GM18498 (cell line): Measurements from ENCODE around the gene IL1A.
"Not testable (repeated sequence)": the region's sequence is repeated elsewhere in the genome, so short reads cannot be mapped to it uniquely, and the experiment has no call there.

Experiments used
- ATAC-seq: cut with Tn5 transposase; IDR thresholded peaks from one replicate; pipeline ENCODE4 v1.9.1; 2021; ENCODE audit warnings: mild to moderate bottlenecking, moderate library complexity; ENCODE audit not compliant: unreplicated experiment

Gene IL1A, protein sequence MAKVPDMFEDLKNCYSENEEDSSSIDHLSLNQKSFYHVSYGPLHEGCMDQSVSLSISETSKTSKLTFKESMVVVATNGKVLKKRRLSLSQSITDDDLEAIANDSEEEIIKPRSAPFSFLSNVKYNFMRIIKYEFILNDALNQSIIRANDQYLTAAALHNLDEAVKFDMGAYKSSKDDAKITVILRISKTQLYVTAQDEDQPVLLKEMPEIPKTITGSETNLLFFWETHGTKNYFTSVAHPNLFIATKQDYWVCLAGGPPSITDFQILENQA

GRCh38 chr2:112784199-112785189, at the start of gene IL1A:
TSS of gene IL1A (minus strand) at chr2:112784493. CDS start at chr2:112783770, 723 bp downstream.
- ATAC-seq = no peak

DNA sequence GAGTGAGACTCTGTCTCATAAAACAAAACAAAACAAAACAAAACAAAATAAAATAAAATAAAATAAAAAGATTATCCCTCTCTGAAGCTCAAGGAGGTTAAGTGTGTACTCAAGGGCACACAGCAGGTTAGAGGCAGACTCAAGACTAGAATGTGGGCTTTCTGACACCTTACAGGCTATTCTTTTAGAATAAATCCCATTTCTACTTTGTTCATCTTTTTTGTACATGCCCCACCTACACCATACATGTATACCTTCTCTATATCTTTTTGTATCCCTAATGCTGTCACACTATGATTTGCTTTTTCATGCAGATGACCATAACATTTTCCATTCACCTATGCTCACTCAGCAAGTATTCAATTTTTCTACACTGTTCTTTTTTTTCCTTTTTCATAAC, 49.7 kb upstream of the IL1A start:
- no peak for ATAC-seq

- not testable (repeated sequence) for ATAC-seq
Observed at GRCh38 chr2:112833639-112833931, 49.3 kb upstream of the IL1A start.

GRCh38 chr2:112832841-112833638, 48.7 kb upstream of the IL1A start:
- ATAC-seq = no peak

GRCh38 chr2:112831946-112832840, 47.9 kb upstream of the IL1A start:
- no peak for ATAC-seq

DNA sequence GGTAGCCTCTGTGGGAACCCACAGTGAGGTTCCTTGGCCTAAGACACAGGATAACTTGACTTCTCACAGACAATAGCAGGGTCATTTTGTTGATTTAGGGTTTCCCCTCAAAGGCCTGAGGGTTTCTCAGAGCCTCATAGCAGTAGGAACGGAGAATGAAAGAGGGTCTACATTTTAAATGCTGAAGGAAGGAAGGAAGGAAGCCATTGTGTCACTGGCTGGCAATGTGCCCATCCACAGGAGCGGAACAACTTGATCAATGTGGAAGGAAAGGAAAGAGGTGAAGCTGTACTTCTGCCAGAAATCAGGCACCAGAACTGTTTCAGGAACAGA, 47.2 kb upstream of the IL1A start:
- ATAC-seq = no peak

DNA sequence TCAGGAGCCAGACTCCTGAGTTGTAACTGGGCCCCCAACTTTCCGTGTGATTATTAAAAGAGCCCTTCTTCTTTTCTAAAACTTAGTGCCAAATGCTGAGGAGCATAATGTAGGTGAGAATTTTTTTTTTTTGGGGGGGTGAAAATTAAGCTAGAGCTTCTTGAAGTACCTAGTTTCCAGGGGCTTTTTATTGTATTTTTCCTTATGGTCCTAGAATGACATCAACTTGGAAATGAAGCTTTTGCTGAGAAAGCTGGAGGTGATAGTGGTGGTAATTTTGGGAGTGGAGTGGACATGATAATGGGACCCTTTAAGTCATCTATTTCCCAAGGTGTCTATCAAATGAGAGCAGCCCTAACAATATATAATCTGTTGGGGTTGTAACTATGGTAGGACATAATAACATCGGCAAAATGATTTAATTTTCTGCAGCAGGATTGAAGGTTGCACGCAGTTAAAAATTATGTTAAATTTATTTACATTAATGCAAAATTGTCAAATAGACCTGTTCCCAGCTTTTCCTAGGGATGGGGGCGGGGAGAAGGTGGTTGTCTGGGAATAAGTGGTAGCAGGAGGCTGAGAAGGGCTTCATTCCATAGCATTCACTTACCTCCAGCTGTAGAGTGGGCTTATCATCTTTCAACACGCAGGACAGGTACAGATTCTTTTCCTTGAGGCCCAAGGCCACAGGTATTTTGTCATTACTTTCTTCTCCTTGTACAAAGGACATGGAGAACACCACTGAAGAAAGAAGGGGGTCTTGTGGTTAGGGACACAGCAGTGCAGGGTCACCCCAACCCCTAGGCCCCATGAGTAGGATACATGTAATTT, 46.6 kb upstream of the IL1A start:
- ATAC-seq = no peak

DNA sequence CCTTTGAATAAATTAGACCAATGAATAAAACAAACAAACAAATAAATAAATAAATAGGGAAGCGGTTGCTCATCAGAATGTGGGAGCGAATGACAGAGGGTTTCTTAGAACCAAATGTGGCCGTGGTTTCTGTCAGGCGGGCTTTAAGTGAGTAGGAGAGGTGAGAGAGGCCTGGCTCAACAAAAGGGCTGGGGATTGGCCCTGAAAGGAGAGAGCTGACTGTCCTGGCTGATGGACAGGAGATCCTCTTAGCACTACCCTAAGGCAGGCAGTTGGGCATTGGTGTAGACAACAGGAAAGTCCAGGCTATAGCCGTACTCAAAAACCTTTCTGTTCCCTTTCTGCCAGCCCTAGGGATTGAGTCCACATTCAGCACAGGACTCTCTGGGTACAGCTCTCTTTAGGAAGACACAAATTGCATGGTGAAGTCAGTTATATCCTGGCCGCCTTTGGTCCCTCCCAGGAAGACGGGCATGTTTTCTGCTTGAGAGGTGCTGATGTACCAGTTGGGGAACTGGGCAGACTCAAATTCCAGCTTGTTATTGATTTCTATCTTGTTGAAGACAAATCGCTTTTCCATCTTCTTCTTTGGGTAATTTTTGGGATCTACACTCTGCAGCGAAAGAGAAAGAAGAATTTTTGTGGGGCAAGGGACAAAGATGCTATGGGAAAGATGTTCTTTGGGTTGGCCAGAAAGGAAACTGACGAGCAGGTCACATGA, 45.8 kb upstream of the IL1A start:
- no peak for ATAC-seq

DNA sequence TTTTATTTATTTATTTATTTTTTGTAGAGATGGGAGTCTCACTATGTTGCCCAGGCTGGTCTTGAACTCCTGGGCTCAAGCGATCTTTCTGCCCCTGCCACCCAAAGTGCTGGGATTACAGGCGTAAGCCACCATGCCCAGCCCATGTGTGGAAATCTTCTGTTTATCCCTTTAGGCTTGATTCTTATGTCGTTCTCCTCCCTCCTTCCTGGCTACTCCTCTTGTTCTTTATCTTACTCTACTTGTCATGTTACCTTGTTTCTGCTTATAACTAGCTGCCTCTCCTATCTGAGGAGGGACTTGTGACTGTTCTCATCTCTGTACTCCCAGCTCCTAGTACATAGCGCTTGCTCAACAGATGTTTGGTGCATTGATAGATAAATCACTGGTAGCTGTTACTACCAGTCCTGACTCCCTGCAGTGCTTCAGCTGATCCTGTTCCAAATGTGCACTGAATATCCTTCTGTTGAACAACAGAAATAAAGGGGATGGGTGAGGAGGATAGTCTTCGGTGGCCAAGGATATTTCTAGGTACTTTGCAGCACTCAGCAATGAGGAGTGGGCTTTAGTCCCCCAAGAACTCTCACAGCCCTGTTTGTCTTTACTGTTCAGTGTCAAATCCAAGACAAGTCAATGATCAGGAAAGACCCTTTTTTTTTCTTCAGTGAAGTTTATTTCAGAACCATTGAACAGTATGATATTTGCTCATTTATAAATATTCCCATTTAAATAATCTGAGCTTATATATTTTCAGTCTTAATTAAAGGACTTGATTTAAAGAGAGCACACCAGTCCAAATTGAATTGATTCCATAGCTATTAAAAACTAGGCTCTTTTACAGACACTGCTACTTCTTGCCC, 45.0 kb upstream of the IL1A start:
- no peak for ATAC-seq

- ATAC-seq = no peak
Observed at GRCh38 chr2:112828251-112828691, 44.0 kb upstream of the IL1A start.

DNA sequence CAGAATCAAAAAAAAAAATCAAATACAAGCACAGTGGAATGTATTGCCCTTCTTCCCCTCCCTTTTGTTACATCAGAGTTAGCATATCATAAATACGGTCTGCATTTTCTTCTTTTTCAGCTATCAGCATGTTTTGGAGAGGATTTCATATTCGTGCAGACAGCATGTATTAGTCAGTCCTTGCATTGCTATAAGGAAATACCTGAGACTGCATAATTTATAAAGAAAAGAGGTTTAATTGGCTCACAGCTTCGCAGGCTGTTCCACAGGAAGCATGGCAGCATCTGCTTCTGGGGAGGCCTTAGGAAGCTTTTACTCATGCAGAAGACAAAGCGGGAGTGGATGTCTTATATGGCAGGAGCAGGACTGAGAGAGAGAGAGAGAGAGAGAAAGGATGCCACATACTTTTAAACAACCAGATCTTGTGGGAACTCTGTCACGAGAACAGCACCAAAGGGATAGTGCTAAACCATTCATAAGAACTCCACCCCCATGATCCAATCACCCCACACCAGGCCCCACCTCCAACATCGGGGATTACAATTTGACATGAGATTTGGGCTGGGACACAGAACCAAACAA, 43.4 kb upstream of the IL1A start:
- no peak for ATAC-seq

GRCh38 chr2:112827009-112827408, 42.7 kb upstream of the IL1A start:
- no peak for ATAC-seq

- no peak for ATAC-seq
Observed at GRCh38 chr2:112825706-112826105, 41.4 kb upstream of the IL1A start.

DNA sequence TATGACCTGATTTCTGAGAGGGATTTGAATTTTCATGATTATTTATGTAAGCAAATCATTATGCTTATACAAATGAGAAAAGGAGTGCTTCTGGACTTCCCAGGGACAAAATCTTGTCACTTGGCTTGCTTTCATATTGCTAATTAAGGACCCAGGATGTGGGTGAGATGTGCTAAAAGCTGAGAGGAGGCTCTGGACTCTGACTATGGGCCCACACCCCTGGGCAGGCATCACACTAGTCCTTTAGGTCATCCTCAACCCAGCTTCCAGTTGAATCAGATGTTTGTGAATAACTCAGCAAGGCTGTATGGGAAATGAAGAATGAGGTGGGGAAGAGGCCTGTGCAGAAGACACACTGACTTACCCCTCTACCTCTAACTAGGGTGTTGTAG, 40.4 kb upstream of the IL1A start:
- no peak for ATAC-seq

- no peak for ATAC-seq
Observed at GRCh38 chr2:112821682-112822081, 37.4 kb upstream of the IL1A start.

- ATAC-seq = peak; percentile 76
Observed at GRCh38 chr2:112821142-112821541, 36.8 kb upstream of the IL1A start.

GRCh38 chr2:112820343-112820742, 36.0 kb upstream of the IL1A start:
- ATAC-seq = no peak

GRCh38 chr2:112819081-112819480, 34.8 kb upstream of the IL1A start:
- ATAC-seq = no peak
